ENCODE measurements around the gene NIPA2. TPM values are rescaled to one million over a fixed set of nuclear protein-coding genes. Genes with fewer than 3 reads are reported as not detected.
"Not testable (repeated sequence)": the region's sequence is repeated elsewhere in the genome, so short reads cannot be mapped to it uniquely, and the experiment has no call there.

Gene NIPA2
- total RNA-seq, 1 experiment from 2014 or later = 77.9 TPM

DNA sequence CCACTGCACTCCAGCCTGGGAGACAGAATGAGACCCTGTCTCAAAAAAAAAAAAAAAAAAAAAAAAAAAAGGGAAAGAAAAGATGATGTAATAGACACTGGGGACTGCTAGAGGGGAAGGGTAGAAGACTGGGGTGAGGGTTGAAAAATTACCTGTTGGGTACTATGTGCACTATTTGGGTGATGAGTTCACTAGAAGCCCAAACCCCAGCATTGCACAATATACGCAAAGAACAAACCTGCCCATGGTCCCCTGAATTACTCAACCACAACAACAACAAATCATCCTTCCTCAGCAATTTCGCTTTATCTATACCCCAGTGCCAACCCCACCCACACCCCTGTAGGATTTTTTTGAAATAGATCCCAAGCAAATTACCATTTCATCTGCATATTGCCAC, 38.6 kb upstream of the NIPA2 start:
- Histone ChIP-seq H3K9ac (ENCODE audit: extremely low read depth, insufficient read length, low read length) (no peak overlapping the region), H2AK5ac (ENCODE audit: insufficient read length, low read length) (no peak overlapping the region), H2BK12ac (ENCODE audit: insufficient read length, low read depth, low read length) (no peak overlapping the region), H3K4me2 (ENCODE audit: insufficient read depth, insufficient read length, low read length) (no peak overlapping the region), H3K27ac (ENCODE audit: insufficient read length, low read depth, low read length) (no peak overlapping the region), H3K4me1 (ENCODE audit: insufficient read depth, low read length) (no peaks in the 10 kb centered on the region; the same call in 1 of the 2 replicates), H3K79me1 (ENCODE audit: insufficient read depth, low read depth, low read length, poor library complexity, severe bottlenecking) (no peaks in the 10 kb centered on the region), H3K56ac (ENCODE audit: insufficient read length, low read depth, low read length) (no peak overlapping the region), H3T11ph (ENCODE audit: low read length) (no peak overlapping the region), H4K20me1 (ENCODE audit: control insufficient read depth, insufficient read depth, insufficient read length) (no peaks in the 10 kb centered on the region), H3K4ac (ENCODE audit: low read depth, low read length) (no peak overlapping the region), H4K8ac (replicated peaks; ENCODE audit: insufficient read length, low read depth, low read length) (no peak overlapping the region), H3K9me3 (ENCODE audit: control insufficient read depth, low read depth, low read length) (no peaks in the 10 kb centered on the region), H4K5ac (ENCODE audit: insufficient read length, low read depth, low read length) (no peak overlapping the region), H2BK120ac (ENCODE audit: low read depth, low read length, poor library complexity, severe bottlenecking) (no peak overlapping the region), H3K23ac (ENCODE audit: insufficient read length, low read depth, low read length) (no peak overlapping the region), H3K14ac (ENCODE audit: insufficient read depth, low read length) (no peak overlapping the region), H2BK15ac (ENCODE audit: low read depth, low read length) (no peak overlapping the region), H3K23me2 (ENCODE audit: insufficient read length, low read depth, low read length, poor library complexity, severe bottlenecking) (no peaks in the 10 kb centered on the region), H2BK5ac (ENCODE audit: insufficient read length, low read length) (no peak overlapping the region), H3K27me3 (ENCODE audit: insufficient read depth, low read length) (no peaks in the 10 kb centered on the region), H2BK20ac (ENCODE audit: low read depth, low read length, poor library complexity, severe bottlenecking) (no peak overlapping the region), H3K18ac (ENCODE audit: insufficient read length, low read depth, low read length) (no peak overlapping the region), H3K79me2 (ENCODE audit: insufficient read depth, low read length) (peaks cover 2% of the 10 kb centered on the region; the same call in 1 of the 2 replicates), H4K91ac (ENCODE audit: insufficient read length, low read depth, low read length) (no peak overlapping the region), H2AFZ (ENCODE audit: low read length) (no peak overlapping the region)
- H3K36me3 Mint-ChIP-seq (ENCODE audit: insufficient read depth in 1 of 3, low read depth in 3 of 3) = peaks cover 0 to 4% (median 4%) of the 10 kb centered on the region in 3 experiments; a peak in 2 of 7 replicates
- DNase-seq = no peak
- peak overlapping the region in 2 of 3 experiments; percentile 62 to 71; a peak in 4 of 7 replicates for H3K27ac Mint-ChIP-seq
- no peak overlapping the region for H3K4me3 Mint-ChIP-seq
- WGBS (ENCODE audit: extremely low coverage, insufficient read length, low lambda C conversion rate) = 100% methylated on average over 1 of the region's 2 CpGs
- no peaks in the 10 kb centered on the region for H3K27me3 Mint-ChIP-seq (ENCODE audit: low read depth)
- no peaks in the 10 kb centered on the region; a peak in 2 of 5 replicates for H3K9me3 Mint-ChIP-seq
- TF ChIP-seq CTCF (conservative IDR thresholded peaks at IDR 0.05) = no peak
- peaks cover 6 to 23% of the 10 kb centered on the region in 2 experiments; a peak in 3 of 4 replicates for H3K4me1 Mint-ChIP-seq

- H2BK5ac ChIP-seq (ENCODE audit: insufficient read length, low read length); H3K56ac ChIP-seq (ENCODE audit: insufficient read length, low read depth, low read length); H3K9me3 Mint-ChIP-seq; H3K9ac ChIP-seq (ENCODE audit: extremely low read depth, insufficient read length, low read length); H2BK15ac ChIP-seq (ENCODE audit: low read depth, low read length); H4K91ac ChIP-seq (ENCODE audit: insufficient read length, low read depth, low read length); H3K27me3 Mint-ChIP-seq (ENCODE audit: low read depth); H3K4me3 Mint-ChIP-seq; H3K23me2 ChIP-seq (ENCODE audit: insufficient read length, low read depth, low read length, poor library complexity, severe bottlenecking); H3K9me3 ChIP-seq (ENCODE audit: control insufficient read depth, low read depth, low read length); H3K4ac ChIP-seq (ENCODE audit: low read depth, low read length); H3K36me3 Mint-ChIP-seq (ENCODE audit: insufficient read depth in 1 of 3, low read depth in 3 of 3); H2AFZ ChIP-seq (ENCODE audit: low read length); H3K27me3 ChIP-seq (ENCODE audit: insufficient read depth, low read length); H3K4me1 ChIP-seq (ENCODE audit: insufficient read depth, low read length); H4K5ac ChIP-seq (ENCODE audit: insufficient read length, low read depth, low read length); H3K4me2 ChIP-seq (ENCODE audit: insufficient read depth, insufficient read length, low read length); H3K14ac ChIP-seq (ENCODE audit: insufficient read depth, low read length); H3K23ac ChIP-seq (ENCODE audit: insufficient read length, low read depth, low read length); H4K20me1 ChIP-seq (ENCODE audit: control insufficient read depth, insufficient read depth, insufficient read length); H3T11ph ChIP-seq (ENCODE audit: low read length); H2BK20ac ChIP-seq (ENCODE audit: low read depth, low read length, poor library complexity, severe bottlenecking); H3K79me2 ChIP-seq (ENCODE audit: insufficient read depth, low read length); H2BK12ac ChIP-seq (ENCODE audit: insufficient read length, low read depth, low read length); H2BK120ac ChIP-seq (ENCODE audit: low read depth, low read length, poor library complexity, severe bottlenecking); H3K18ac ChIP-seq (ENCODE audit: insufficient read length, low read depth, low read length); H4K8ac ChIP-seq (replicated peaks; ENCODE audit: insufficient read length, low read depth, low read length); H2AK5ac ChIP-seq (ENCODE audit: insufficient read length, low read length); DNase-seq; H3K79me1 ChIP-seq (ENCODE audit: insufficient read depth, low read depth, low read length, poor library complexity, severe bottlenecking); H3K27ac ChIP-seq (ENCODE audit: insufficient read length, low read depth, low read length): not testable (repeated sequence)
- no CpG with 5 or more reads among the region's 10 CpGs for WGBS (ENCODE audit: extremely low coverage, insufficient read length, low lambda C conversion rate)
- H3K4me1 Mint-ChIP-seq = peaks cover 0 to 20% of the 10 kb centered on the region in 2 experiments; a peak in 2 of 4 replicates
- H3K27ac Mint-ChIP-seq = peak overlapping the region in 1 of 3 experiments; percentile 6; a peak in 1 of 7 replicates
Measured at GRCh38 chr15:22803006-22803405, 35.5 kb upstream of the NIPA2 start.

Data from H9 (cell line).